ENCODE data around the gene ODF2. TPM values are rescaled to one million over a fixed set of nuclear protein-coding genes. Genes with fewer than 3 reads are reported as not detected.
A peak's percentile ranks its signal among the peaks of the same experiment; 100 is the strongest.
"Not testable (repeated sequence)": the region's sequence is repeated elsewhere in the genome, so short reads cannot be mapped to it uniquely, and the experiment has no call there.

ODF2 gene
- total RNA-seq, 1 experiment from 2014 or later = 37.3 TPM

- TF ChIP-seq CTCF (IDR thresholded peaks at IDR 0.05; ENCODE audit: unreplicated experiment) = no peak
- intact Hi-C loops (cut with micrococcal nuclease) = no loop called here
- H3K27ac Mint-ChIP-seq (ENCODE audit: low read depth, unreplicated experiment) = no peak overlapping the region
- H3K4me1 Mint-ChIP-seq (ENCODE audit: insufficient read depth, unreplicated experiment) = peaks cover 6% of the 10 kb centered on the region
- peaks cover 2% of the 10 kb centered on the region for H3K27me3 Mint-ChIP-seq (ENCODE audit: insufficient read depth, unreplicated experiment)
- no TSS peak for BruUV-seq (replicated peaks)
- no peak for DNase-seq (ENCODE audit: unreplicated experiment)
- peak overlapping the region; percentile 61 for H3K4me3 Mint-ChIP-seq (ENCODE audit: unreplicated experiment)
- H3K9me3 Mint-ChIP-seq (ENCODE audit: unreplicated experiment) = no peaks in the 10 kb centered on the region
- POLR2A ChIA-PET = no interaction called here
- CTCF ChIA-PET = interaction anchor here (0.7 to 0.9 kb wide), 3 partner anchors 15 to 164 kb away, joined by 3 to 4 read pairs (median 3); no protein-coding TSS in a partner anchor
- H3K36me3 Mint-ChIP-seq (ENCODE audit: insufficient read depth, unreplicated experiment) = peaks cover 6% of the 10 kb centered on the region
Measured at GRCh38 chr9:128421482-128421996, 34.3 kb upstream of the ODF2 start.

GRCh38 chr9:128422022-128422782, 33.6 kb upstream of the ODF2 start:
- DNase-seq (ENCODE audit: unreplicated experiment); H3K36me3 Mint-ChIP-seq (ENCODE audit: insufficient read depth, unreplicated experiment); BruUV-seq (replicated peaks); H3K4me1 Mint-ChIP-seq (ENCODE audit: insufficient read depth, unreplicated experiment); POLR2A ChIA-PET; intact Hi-C loops (cut with micrococcal nuclease); H3K4me3 Mint-ChIP-seq (ENCODE audit: unreplicated experiment); H3K27me3 Mint-ChIP-seq (ENCODE audit: insufficient read depth, unreplicated experiment); H3K27ac Mint-ChIP-seq (ENCODE audit: low read depth, unreplicated experiment); H3K9me3 Mint-ChIP-seq (ENCODE audit: unreplicated experiment): not testable (repeated sequence)
- CTCF ChIA-PET = interaction anchor here (0.7 to 0.8 kb wide), 2 partner anchors 90 to 163 kb away, joined by 3 to 4 read pairs; no protein-coding TSS in a partner anchor

GRCh38 chr9:128422783-128423150, 33.0 kb upstream of the ODF2 start:
- no peak overlapping the region for H3K27ac Mint-ChIP-seq (ENCODE audit: low read depth, unreplicated experiment)
- H3K9me3 Mint-ChIP-seq (ENCODE audit: unreplicated experiment) = no peaks in the 10 kb centered on the region
- H3K4me3 Mint-ChIP-seq (ENCODE audit: unreplicated experiment) = no peak overlapping the region
- no peak for DNase-seq (ENCODE audit: unreplicated experiment)
- H3K27me3 Mint-ChIP-seq (ENCODE audit: insufficient read depth, unreplicated experiment) = no peaks in the 10 kb centered on the region
- BruUV-seq (replicated peaks) = no TSS peak
- intact Hi-C loops (cut with micrococcal nuclease) = no loop called here
- CTCF ChIA-PET = interaction anchor here (0.6 to 1.5 kb wide), 3 partner anchors 16 to 393 kb away, joined by 3 to 8 read pairs (median 4); no protein-coding TSS in a partner anchor
- peaks cover 6% of the 10 kb centered on the region for H3K4me1 Mint-ChIP-seq (ENCODE audit: insufficient read depth, unreplicated experiment)
- H3K36me3 Mint-ChIP-seq (ENCODE audit: insufficient read depth, unreplicated experiment) = peaks cover 7% of the 10 kb centered on the region
- no peak for TF ChIP-seq CTCF (IDR thresholded peaks at IDR 0.05; ENCODE audit: unreplicated experiment)
- POLR2A ChIA-PET = interaction anchor here (0.6 kb wide), 2 partner anchors 11 to 130 kb away, joined by 3 read pairs; no protein-coding TSS in a partner anchor

- DNase-seq (ENCODE audit: unreplicated experiment); H3K36me3 Mint-ChIP-seq (ENCODE audit: insufficient read depth, unreplicated experiment); H3K9me3 Mint-ChIP-seq (ENCODE audit: unreplicated experiment); intact Hi-C loops (cut with micrococcal nuclease); H3K4me3 Mint-ChIP-seq (ENCODE audit: unreplicated experiment); H3K27me3 Mint-ChIP-seq (ENCODE audit: insufficient read depth, unreplicated experiment); H3K4me1 Mint-ChIP-seq (ENCODE audit: insufficient read depth, unreplicated experiment); BruUV-seq (replicated peaks); H3K27ac Mint-ChIP-seq (ENCODE audit: low read depth, unreplicated experiment): not testable (repeated sequence)
- ChIA-PET POLR2A (interaction anchor here (0.6 kb wide), 2 partner anchors 10 to 130 kb away, joined by 3 read pairs; no protein-coding TSS in a partner anchor), CTCF (interaction anchor here (0.6 to 1.5 kb wide), 3 partner anchors 16 to 392 kb away, joined by 3 to 8 read pairs (median 4); no protein-coding TSS in a partner anchor)
Measured at GRCh38 chr9:128423356-128423755, 32.5 kb upstream of the ODF2 start.

- Mint-ChIP-seq H3K36me3 (ENCODE audit: insufficient read depth, unreplicated experiment) (peaks cover 7% of the 10 kb centered on the region), H3K27me3 (ENCODE audit: insufficient read depth, unreplicated experiment) (no peaks in the 10 kb centered on the region), H3K4me1 (ENCODE audit: insufficient read depth, unreplicated experiment) (peaks cover 6% of the 10 kb centered on the region), H3K9me3 (ENCODE audit: unreplicated experiment) (no peaks in the 10 kb centered on the region), H3K27ac (ENCODE audit: low read depth, unreplicated experiment) (no peak overlapping the region), H3K4me3 (ENCODE audit: unreplicated experiment) (no peak overlapping the region)
- DNase-seq (ENCODE audit: unreplicated experiment) = no peak
- CTCF ChIA-PET = interaction anchor here (0.7 to 1.5 kb wide), 3 partner anchors 13 to 62 kb away, joined by 3 to 8 read pairs (median 4); no protein-coding TSS in a partner anchor
- BruUV-seq (replicated peaks) = no TSS peak
- TF ChIP-seq CTCF (IDR thresholded peaks at IDR 0.05; ENCODE audit: unreplicated experiment) = no peak
- POLR2A ChIA-PET = no interaction called here
- intact Hi-C loops (cut with micrococcal nuclease) = no loop called here
Measured at GRCh38 chr9:128424268-128424780, 31.5 kb upstream of the ODF2 start.

All from MCF 10A (cell line).